HG02970 (cell line): ENCODE data around the gene COG3.
A peak's percentile ranks its signal among the peaks of the same experiment; 100 is the strongest.
"Not testable (repeated sequence)": the region's sequence is repeated elsewhere in the genome, so short reads cannot be mapped to it uniquely, and the experiment has no call there.

Experiments used
- ATAC-seq: cut with Tn5 transposase; IDR thresholded peaks from one replicate; pipeline ENCODE4 v1.9.1; 2021; ENCODE audit warnings: mild to moderate bottlenecking, moderate library complexity, moderate number of reproducible peaks; ENCODE audit not compliant: unreplicated experiment, low FRiP score

Gene COG3

GRCh38 chr13:45464687-45465453 lies at the start of gene COG3:
TSS of gene COG3 (plus strand) at chr13:45464939. CDS start at chr13:45465037, 98 bp downstream.
- peak; percentile 92 for ATAC-seq

DNA sequence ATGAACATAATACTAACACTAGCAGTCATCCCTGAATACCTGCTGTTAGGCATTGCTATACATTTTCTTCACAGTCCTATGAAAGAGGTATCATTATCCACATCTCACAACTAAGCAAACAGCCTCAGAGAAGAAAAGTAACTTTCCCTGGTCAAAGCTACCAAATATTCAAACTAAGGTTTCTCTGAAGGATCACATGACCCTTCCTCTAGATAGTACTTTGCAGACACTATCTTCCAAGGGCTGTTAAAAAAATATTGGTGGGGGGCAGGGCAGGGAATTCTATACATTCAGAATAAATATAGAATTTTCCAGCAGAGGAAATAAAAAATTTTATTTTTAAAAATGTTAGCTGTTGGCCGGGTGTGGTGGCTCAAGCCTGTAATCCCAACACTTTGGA lies 49.6 kb upstream of the COG3 start:
- ATAC-seq = no peak

GRCh38 chr13:45416516-45417128 lies 48.1 kb upstream of the COG3 start:
- ATAC-seq = no peak

DNA sequence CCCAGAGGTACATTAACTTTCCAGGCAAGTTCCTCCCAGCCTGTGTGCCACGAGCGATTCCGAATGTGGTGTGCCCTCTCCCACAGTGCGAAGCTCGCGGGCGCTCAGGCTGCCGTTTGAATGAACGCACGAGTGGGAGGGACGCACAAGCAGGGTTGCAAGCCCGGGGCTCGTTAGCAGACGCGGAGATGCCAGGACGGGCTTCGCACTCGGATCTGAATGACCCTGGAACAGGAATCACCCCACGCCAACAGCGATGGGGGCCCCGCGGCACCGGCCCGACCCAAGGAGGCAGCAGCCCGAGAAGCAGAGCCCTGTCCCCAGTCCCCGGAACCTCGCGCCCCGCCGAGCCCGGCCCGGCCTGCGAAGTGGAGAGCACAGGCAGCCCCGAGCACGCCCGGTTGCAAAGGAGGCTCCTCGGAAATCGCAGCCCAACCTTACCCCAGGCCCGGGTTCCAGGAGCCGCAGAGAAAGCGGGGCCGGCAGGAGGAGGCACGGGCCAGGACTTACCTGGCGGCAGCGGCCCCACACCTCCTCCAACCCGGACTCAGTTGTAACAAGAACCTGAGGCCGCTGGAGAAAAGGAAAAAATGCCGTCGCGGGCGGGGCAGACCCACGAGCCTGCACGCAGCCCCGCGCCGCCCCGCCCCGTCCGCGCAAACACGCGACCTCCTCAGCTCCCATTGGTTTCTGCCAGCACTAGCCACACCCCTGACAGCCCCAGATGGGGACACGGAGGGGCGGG lies 46.8 kb upstream of the COG3 start, which contains the start of gene SLC25A30:
TSS of gene SLC25A30 (minus strand) at position 584 of the 745 bp plus-strand sequence. CDS start 6,948 bp downstream, outside the sequence.
- ATAC-seq = peak; percentile 82

DNA sequence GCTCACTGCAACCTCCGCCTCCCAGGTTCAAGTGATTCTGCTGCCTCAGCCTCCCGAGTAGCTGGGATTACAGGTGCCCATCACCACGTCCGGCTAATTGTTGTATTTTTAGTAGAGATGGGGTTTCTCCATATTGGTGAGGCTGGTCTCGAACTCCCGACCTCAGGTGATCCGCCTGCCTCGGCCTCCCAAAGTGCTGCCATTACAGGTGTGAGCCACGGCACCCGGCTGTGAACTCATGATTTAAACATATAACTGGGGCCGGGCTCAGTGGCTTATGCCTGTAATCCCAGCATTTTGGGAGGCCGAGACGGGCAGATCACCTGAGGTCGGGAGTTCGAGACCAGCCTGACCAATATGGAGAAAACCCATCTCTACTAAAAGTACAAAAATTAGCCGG lies 45.4 kb upstream of the COG3 start:
- ATAC-seq = not testable (repeated sequence)

DNA sequence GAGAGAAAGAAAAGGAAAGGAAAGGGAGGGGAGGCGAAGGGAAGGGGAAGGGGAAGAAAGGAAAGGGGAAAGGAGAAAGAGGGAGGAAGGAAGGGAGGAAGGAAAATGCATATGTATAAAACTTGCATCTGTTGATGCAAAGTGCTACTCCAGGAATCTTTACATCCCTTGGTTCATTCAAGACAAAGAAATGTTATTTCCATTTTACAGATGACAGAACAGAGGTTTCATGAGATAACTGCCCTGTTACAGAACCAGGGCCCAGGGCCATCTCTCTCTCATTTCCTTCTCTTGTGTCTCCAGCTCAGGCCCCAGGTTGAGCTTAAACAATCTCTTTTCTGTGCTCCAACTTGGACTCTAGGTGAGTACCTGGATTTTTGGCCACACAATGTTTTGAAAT lies 44.8 kb upstream of the COG3 start:
- ATAC-seq = no peak

- no peak for ATAC-seq
These were observed 41.9 kb upstream of the COG3 start for GRCh38 chr13:45422731-45423292.

GRCh38 chr13:45426056-45426841 lies 38.5 kb upstream of the COG3 start:
- ATAC-seq = not testable (repeated sequence)

DNA sequence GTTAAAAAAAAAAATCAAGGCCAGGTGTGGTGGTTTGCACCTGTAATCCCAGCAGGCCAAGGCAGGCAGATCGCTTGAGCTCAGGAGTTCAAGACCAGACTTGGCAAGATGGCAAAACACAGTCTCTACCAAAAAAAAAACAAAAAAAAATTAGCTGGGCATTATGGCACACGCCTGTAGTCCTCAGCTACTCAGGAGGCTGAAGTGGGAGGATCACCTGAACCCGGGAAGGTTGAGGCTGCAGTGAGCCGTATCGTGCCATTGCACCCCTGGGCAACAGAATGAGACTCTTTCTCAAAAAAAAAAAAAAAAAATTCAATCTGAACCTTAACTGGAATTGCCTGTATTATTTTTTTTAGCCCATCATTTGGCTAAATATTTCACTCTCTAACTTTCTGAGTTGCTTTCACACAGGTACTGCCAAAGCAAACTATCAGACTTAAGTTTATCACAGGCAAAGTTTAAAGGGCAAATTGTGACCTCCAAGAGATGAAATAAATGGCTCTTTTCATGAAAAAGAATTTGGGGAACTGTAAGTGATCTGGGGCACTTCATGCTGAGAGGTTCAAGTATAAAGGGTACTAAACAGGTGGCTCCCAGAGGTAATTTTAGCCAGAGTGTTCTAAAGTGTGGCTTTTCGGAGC lies 31.9 kb upstream of the COG3 start:
- ATAC-seq = no peak

- no peak for ATAC-seq
These were observed 31.4 kb upstream of the COG3 start for GRCh38 chr13:45433381-45433790.

- ATAC-seq = no peak
These were observed 30.0 kb upstream of the COG3 start for GRCh38 chr13:45434556-45435371.

DNA sequence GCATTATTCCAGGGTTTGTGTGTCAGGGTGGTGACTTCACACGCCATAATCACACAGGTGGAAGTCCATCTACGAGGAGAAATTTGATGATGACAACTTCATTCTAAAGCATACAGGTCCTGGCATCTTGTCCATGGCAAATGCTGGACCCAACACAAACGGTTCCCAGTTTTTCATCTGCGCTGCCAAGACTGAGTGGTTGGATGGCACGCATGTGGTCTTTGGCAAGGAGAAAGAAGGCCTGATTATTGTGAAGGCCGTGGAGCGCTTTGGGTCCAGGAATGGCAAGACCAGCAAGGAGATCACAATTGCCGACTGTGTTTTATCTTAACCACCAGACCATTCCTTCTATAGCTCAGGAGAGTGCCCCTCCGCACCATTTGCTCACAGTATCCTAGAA lies 28.4 kb upstream of the COG3 start:
- ATAC-seq = no peak

DNA sequence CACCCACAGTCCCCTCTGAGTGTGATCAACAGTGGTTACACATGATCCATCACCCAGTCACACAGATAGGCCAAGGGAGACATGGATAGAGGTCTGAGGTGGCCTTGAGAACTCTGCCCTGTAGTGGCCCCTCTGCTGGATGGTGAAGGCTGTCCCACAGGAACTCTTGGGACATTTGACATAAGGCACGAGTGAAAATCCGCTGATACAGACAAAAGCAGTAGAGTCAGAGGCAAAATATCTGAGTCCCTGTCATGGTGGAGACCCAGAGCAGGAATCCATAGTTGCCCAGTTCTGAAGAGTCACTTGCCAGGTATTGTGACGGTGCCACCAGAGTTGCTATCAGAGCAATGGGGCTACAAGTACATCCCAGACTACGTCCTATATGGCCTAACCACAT lies 27.8 kb upstream of the COG3 start:
- no peak for ATAC-seq

DNA sequence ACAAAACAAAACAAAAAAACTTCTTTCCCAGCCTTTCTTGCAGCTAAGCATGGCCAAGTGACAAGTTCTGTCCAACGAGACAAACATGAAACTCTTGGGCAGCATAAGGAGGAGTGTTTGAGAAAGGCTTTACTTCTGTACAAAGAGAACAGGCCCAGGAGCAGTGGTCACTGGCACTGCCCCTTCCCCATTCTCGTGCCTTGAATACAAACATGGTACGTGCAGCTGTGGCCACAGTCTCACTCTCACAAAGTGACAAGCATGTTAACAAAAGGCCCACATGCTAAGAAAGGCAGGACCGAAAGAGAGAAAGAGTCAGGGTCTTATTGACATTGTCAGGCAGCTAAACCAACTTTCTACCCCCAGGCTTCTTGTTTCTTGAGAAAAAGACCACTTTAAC lies 26.8 kb upstream of the COG3 start:
- ATAC-seq = no peak

DNA sequence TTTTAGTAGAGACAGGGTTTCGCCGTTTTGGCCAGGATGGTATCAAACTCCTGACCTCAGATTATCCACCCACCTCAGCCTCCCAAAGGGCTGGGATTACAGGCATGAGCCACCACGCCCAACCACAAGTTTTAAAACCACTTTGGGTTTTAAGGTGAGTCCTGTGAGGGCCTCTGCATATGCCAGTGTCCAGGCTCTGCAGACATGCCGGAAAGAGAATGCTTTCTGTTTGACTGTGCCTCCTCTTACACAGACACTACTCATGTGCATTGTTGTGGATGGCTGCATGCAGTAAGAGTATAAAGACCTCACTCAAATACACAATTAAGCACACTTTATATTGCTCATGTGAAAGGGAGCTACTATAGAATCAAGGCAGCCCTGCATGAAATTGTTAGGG lies 25.7 kb upstream of the COG3 start:
- ATAC-seq = no peak

- no peak for ATAC-seq
These were observed 24.8 kb upstream of the COG3 start for GRCh38 chr13:45439781-45440462.

DNA sequence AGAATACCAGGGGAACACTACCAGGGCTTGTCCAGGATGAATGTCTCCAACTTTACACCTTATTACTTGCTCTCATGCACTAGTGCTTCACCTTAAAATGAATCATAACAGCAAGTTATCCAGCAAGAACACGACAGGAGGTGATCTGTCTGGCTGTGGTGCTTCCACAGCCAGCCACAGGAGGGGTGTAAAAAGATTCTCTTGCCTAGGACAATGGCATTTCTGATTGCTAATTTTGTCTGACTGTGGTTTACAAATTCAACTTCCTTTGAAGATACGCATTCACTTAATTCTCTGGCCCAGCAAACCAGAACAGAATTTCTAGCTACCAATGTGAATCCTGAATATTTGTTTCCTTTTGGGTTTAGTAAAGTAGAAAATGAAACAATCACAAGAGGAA lies 23.1 kb upstream of the COG3 start:
- ATAC-seq = no peak

DNA sequence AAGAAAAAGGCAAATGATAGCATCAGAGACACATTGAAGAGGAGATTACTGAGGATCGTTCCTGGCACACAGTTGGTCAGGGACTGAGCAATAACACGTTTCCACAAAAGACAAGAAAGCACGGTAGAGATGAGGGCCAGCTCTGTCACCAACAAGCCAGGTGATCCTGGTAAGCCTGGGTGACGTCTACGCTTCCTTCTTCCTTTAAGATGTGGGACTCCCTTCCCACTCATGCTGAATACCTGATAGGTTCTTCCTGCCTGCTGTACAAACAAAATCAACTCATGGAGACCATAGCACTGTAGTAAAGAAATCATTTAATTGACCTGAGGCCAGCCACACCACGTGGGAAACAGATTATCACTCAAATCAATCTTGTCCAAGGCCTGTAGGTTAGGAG lies 19.7 kb upstream of the COG3 start:
- no peak for ATAC-seq
